ENCODE data around the gene ZNF205. TPM values are rescaled to one million over a fixed set of nuclear protein-coding genes. Genes with fewer than 3 reads are reported as not detected.

Gene ZNF205
- total and polyA plus RNA-seq, 9 of the 15 experiments (the other 6 are each of a cell fraction or from before 2014, with no cell fraction given) = 2.4 to 11.8 (median 5.1) TPM; not detected in 2

DNA sequence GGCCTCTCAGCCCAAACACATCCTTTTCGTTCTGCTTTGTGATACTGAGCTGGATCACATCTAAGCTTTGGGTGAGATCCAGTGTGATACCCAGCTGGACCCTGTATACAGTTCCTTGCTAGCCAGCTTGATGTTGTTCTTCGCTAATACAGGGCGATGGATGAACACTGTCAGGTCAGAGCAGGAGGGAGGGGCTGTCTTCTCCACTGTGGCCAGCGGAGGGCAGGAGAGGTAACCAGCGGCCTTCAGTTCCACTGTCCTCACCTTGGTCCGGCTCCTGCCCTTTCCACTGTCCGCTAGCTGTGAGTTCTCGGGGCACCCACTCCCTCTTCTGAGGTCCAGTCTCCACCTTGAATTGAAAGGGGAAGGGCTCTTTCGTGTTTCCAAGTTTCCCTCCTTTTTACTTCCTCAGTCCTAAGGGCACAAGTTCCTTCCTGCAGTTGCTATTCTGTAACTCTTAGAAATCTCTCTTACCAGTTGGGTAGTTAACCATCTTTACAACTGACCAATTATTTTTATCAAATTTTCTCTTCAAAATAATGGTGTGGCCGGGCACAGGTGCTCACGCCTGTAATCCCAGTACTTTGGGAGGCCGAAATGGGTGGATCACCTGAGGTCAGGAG lies 19.5 kb downstream of the ZNF205 start (continued):
- TF ChIP-seq, protein P1, sequence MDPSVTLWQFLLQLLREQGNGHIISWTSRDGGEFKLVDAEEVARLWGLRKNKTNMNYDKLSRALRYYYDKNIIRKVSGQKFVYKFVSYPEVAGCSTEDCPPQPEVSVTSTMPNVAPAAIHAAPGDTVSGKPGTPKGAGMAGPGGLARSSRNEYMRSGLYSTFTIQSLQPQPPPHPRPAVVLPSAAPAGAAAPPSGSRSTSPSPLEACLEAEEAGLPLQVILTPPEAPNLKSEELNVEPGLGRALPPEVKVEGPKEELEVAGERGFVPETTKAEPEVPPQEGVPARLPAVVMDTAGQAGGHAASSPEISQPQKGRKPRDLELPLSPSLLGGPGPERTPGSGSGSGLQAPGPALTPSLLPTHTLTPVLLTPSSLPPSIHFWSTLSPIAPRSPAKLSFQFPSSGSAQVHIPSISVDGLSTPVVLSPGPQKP (CRISPR knock-in tag; IDR thresholded peaks at IDR 0.05) = no peak
- TF ChIP-seq NELFE (IDR thresholded peaks at IDR 0.05; ENCODE audit: insufficient read depth, insufficient read length) = no peak
- peak; percentile 49; the same call in 1 of the 2 replicates for TF ChIP-seq REST (IDR thresholded peaks at IDR 0.05; ENCODE audit: borderline replicate concordance)
- no peak for TF ChIP-seq REST (CRISPR knock-in tag; IDR thresholded peaks at IDR 0.05; ENCODE audit: low read depth)
- no peak for TF ChIP-seq ZNF785 (CRISPR knock-in tag; IDR thresholded peaks at IDR 0.05)
- no peak for TF ChIP-seq ZNF140 (CRISPR knock-in tag; IDR thresholded peaks at IDR 0.05)
- no peak for TF ChIP-seq POLR2H (tag; IDR thresholded peaks at IDR 0.05; ENCODE audit: low read depth)
- TF ChIP-seq ARID1B (IDR thresholded peaks at IDR 0.05) = no peak
- TF ChIP-seq ZNF561 (CRISPR knock-in tag; conservative IDR thresholded peaks at IDR 0.05) = no peak
- no peak for TF ChIP-seq SMARCB1 (IDR thresholded peaks at IDR 0.05; ENCODE audit: insufficient read length, low read depth)
- no peak for TF ChIP-seq EP400 (IDR thresholded peaks at IDR 0.05)
- no peak for TF ChIP-seq ZNF436 (CRISPR knock-in tag; IDR thresholded peaks at IDR 0.05)
- TF ChIP-seq THRB (CRISPR knock-in tag; conservative IDR thresholded peaks at IDR 0.05) = no peak
- peak; percentile 25; the same call in 1 of the 2 replicates for TF ChIP-seq SOX6 (IDR thresholded peaks at IDR 0.05)
- TF ChIP-seq ZKSCAN3 (CRISPR knock-in tag; IDR thresholded peaks at IDR 0.05) = no peak
- no peak for TF ChIP-seq BMI1 (IDR thresholded peaks at IDR 0.05; ENCODE audit: low read length)
- TF ChIP-seq ZNF232 (CRISPR knock-in tag; IDR thresholded peaks at IDR 0.05) = no peak
- no peak for TF ChIP-seq PRPF4 (IDR thresholded peaks at IDR 0.05; ENCODE audit: insufficient read depth, low read depth, low read length, poor library complexity, severe bottlenecking)
